Stimulated activated CD4-positive, alpha-beta T cell treated with anti-CD3 and anti-CD28 coated beads, Interleukin-15, amount 100 ng/mL, for 1 hour (primary cell): ENCODE results near the gene UAP1L1.
"Not testable (repeated sequence)": the region's sequence is repeated elsewhere in the genome, so short reads cannot be mapped to it uniquely, and the experiment has no call there.

ENCODE experiments used
- DNase-seq, 2 donors: peaks; one replicate each; pipeline ENCODE4 v3.0.0-alpha.2; 2020; ENCODE audit warnings: low read depth in 1 of 2, low spot score in 1 of 2

Gene UAP1L1, protein sequence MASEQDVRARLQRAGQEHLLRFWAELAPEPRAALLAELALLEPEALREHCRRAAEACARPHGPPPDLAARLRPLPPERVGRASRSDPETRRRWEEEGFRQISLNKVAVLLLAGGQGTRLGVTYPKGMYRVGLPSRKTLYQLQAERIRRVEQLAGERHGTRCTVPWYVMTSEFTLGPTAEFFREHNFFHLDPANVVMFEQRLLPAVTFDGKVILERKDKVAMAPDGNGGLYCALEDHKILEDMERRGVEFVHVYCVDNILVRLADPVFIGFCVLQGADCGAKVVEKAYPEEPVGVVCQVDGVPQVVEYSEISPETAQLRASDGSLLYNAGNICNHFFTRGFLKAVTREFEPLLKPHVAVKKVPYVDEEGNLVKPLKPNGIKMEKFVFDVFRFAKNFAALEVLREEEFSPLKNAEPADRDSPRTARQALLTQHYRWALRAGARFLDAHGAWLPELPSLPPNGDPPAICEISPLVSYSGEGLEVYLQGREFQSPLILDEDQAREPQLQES

DNA sequence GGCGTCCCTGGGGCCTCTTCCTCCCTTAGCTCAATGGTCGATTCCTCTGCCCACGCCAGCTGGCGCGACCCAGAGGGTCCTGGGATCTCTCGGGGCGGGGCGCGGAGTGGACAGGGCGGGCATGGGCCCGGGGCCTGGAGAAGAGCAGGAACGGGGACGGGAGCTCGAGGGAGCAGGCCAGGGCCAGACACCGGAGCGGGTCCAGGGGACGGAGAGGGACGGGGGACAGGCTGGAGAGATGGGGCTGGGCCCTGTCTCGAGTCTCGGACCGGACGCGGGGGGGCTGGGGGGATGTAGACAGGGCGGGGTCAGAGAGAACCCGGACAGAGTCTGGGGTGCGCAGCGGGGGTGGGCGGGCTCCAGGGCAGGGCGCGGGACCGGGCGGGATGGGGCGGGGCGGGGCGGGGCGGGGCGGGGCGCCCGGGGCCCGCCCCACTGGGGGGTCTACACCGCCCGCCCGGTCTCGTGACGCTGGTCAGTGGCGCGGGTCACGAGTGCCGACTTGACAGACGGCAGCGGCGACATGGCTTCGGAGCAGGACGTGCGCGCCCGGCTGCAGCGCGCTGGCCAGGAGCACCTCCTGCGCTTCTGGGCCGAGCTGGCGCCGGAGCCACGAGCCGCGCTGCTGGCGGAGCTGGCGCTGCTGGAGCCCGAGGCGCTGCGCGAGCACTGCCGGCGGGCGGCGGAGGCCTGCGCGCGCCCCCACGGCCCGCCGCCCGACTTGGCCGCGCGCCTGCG, at the start of gene UAP1L1:
TSS of gene UAP1L1 (plus strand) at position 508 of the 738 bp plus-strand sequence. CDS start at position 524, 16 bp downstream.
- DNase-seq = peak in 1 of 2 donors; percentile 15

DNA sequence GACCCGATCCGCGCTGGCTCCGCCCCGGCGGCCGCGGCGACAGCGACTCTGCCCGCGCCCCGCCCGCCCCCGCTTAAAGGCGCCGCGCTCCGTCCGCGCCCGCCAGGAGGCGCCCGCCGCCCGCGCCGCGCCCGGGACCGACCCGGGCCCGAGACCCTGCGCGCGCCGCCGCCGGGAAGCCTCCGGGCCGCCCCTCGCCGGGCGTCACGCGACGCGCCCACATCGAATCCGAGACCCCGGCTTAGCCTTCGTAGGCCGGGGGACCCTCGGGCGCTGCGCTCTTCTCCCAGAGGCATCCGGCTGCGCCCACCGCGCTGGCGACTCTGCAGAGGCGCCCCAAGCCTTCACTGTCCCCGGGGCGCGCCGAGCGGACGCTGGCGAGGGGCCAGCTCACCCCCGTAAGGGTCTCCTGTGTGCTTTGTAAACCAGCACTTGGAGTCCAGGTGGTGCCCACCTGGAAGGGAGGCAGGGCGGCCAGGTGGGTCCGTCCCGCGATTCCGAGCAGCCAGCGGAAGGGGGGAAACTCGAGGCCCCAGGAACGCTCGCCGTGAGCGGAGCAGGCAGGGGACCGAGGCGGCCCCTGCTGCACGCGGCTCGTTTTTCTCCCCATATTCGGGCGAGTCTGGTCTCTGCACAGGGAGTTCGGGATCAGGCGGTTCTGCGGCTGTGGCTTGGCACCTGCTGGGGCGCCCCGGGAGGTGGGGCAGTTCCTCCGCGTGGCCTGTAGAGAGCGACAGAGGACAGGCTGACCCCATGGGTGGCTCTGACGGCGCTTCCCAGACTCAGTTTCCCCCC, 48.9 kb upstream of the UAP1L1 start:
- DNase-seq = peak; percentile 54 to 59

DNA sequence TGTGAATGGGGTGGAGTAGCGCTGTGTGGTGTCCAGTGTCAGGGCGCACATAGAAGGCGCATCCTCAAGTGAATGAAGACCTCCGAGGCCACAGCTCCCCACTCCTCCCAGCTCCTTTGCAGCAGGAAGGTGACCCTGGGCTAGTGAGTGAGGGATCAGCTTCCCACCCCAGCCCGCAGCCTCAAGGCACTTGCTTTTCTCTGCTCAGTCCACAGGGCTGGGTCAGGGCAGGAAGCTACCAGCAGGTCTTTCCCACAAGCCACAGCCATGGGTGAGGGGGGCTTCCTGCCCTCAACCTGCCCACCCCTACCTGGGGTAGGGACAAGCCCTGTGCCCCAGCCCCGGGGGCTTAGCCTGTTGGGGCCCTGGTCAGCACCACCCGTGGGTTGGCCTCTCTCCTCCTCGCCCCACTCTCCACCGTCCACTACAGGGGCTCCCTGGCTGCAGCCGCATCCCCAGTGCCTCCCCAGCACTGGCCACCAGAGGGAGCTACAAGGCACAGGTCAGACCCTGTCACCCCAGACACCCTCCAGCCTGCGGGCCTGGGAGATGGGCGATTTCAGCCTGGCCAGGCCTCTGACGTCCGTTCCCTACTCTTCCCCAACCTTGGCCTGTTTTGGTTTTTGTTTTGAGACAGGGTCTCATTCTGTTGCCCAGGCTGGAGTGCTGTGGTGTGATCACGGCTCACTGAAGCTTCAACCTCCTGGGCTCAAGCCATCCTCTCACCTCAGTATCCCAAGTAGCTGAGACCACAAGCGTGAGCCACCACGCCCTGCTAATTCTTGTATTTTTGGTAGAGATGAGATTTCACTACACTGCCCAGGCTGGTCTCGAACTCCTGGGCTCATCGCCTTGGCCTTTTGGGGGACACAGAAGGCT, 48.0 kb upstream of the UAP1L1 start:
- DNase-seq = peak; percentile 43 to 65

DNA sequence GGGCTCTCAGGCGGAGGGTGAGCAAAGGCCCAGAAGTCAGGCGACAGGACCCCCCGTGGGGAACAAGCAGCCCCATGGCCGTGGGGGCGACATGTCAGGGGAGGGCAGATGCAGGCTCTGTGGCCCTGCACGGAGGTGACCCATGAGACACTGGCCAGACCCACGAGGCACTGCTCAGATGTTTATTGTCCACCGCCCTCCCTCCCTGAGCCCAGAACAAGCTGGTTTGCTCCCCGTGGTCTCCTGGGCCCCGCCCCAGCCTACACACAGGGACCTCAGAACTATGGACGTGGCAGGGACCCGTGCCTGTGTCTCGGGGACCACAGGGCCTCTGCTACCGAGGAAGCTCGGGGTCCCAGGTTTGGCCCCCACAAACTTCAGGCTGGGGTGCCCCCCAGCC, 47.3 kb upstream of the UAP1L1 start:
- DNase-seq = no peak

DNA sequence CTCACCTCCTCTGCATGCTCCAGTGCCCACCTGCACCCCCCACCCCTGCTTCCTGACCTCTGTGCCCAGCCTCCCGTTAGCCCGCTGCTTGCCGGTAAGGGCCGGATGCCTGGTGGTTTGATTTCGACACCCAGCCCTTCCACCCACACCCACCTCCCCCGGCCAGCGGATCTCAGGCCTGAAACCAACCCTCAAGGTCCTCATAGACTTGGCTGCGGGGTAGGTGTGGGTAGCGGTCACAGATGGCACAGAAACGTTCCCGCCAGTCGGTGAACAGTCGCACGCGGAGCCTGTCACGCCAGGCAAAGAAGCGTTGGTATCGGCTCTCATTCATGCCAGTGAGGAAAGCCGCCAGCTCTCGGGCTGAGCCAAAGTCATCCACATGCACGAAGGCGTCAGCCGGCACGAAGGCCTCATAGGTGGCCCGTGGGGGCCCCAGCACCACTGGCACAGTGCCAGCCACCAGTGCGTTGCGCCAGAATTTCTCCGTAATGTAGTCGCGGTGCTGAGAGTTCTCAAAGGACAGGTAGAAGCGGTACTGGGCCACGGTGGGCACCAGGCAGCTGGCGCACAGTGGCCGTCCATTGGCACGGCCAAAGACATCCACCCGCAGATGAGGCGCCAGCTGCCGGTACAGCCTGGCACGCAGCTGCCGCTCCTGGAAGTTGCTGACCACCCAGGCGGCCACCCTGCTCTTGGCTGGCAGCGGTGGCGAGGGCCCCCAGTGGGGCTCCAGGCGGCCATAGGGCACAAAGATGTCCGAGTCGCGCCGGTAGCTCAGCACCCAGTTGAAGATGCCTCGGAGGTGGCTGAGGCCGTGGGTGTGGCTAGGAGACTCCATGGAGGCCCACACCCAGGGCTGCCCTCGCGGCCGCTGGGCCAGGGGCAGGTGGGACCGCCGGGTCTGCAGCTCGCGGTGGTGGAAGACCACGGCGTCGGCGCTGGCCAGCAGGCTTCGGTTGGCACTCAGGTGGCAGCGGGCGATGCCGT, 46.5 kb upstream of the UAP1L1 start:
- no peak for DNase-seq

DNA sequence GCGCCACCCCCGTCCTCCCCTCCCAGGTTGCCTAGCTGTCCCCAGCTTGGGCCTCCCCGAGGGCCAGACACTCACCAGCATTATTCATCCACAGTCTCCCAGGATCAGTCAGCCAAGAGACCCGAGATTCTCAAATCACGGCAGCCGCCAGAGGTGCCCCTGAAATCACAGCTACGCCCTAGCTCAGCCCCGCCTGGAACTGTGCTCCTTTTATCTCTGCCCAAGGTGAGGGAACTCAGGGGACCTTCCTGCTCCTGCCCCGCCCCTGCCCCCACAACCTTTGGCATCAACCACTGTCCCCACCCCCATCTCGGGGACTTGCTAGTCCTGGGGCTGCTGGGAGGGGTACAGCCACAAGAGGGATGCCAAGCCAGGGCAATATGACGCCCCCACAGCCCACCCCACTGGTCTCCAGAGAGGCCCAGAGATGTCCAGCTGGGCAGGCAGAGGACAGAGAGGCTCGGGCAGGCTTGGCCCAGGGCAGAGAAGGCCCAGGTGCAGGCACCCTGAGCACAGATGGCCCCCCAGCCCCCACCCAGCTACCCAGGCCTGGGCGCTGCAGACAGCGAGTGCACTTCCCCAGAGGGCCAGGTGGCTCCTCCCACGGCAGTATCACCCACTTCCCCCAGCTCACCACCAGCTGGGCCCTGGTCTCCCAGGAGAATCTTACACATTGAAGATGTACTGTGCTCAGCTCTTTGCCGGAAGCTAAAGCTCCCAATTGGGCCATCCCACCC, 45.2 kb upstream of the UAP1L1 start, which contains the start of gene FUT7:
TSS of gene FUT7 (minus strand) at position 185 of the 737 bp plus-strand sequence. CDS start at position 88, 97 bp downstream.
- no peak for DNase-seq

DNA sequence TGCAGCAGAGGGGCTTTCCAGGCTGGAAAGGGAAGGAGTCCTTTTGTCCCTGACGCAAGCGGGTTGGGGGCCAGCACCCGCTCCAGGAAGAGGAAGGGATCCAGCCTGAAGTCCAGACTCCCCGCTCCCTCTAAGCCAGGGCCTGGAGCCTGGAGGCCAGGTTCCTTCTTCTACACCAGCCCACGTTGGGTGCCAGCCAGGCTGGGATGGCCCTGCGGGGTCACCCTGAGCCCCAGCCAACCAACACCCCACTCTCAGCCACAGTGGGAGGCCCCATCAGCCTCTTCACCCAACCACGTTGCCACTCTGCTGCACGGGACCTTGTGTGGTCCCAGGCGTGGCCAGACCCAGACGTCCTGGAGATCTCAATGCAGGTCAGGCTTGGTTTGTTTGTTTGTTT, 44.5 kb upstream of the UAP1L1 start:
- no peak for DNase-seq

DNA sequence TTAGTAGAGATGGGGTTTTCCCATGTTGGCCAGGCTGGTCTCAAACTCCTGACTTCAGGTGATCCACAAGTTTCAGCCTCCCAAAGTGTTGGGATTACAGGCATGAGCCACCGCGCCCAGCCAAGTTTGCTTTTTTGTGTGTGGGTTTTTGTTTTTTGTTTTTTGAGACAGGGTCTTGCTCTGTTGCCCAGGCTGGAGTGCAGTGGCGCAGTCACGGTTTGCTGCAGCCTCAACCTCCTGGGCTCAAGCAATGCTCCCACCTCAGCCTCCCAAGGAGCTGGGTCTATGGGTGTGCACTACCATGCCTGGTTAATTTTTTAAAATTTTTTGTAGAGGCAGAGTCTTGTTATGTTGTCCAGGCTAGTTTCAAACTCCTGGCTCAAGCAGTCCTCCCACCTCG, 43.8 kb upstream of the UAP1L1 start:
- DNase-seq = not testable (repeated sequence)

DNA sequence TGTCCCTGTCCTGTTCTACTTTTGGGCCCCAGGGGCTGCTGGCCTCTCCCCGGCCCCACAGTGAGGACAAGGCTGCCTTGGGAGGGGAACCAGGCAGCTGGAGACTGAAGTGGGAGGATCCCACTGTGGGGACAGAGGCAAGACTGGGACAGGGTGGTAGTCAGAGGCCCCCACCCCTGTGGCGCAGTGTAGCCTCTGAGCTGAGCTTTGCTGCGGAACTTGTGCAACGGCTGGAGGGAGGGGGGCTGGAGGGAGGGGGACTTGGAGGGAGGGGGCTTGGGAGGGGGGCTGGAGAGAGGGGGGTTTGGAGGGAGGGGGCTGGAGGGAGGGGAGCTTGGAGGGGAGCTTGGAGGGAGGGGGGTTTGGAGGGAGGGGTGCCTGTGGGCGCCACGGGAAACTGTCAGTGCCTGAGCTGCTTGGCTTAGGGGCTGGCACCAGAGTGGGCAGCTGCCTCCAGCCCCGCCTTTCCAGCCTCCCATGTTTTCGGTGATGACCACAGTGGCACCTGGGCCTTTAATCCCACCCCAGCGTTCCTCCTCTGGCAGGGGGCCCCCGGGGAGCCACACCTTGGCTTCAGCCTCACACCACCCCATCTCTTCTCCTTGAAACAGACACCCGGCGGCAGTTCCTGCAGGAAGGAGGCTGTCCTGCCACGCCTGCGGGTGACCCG, 43.1 kb upstream of the UAP1L1 start:
- DNase-seq = no peak

DNA sequence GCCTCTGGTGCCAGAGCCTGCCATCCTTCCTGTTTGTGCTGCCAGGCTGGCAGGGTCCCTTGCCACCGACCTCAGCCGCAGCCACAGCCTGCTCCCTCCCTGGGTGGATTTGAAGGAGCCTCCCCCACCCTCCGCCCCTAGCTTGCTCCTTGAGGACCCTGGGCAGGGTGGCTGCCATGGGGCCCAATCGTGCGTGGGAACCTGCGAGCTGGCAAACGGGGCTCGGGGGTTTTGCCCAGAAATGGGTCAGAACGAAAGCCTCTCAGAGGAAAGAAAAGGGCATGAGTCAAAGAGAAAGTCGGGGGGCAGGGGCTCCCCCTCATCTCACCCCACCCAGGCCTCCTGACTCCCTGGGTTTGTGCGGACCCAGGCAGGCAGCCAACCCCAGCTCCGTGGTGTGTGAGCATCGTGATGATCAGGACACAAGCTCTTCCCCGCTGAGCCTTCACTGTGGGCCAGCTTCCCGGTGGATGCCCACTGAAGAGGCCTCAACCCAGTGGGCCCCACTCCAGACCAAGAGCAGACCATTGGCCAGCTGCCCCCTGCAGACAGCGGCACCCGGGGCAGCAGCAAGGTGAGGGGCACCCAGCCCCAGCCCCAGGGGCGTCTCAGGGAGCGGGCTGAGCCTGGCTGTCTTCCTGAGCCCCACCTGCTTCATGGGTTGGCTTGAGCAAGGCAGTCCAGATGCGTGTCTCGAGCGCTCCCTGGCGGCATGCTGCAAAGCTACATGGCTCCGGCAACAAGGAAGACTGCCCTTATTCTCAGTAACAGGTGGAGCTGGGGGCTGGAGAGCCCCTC, 42.4 kb upstream of the UAP1L1 start:
- peak; percentile 72 to 81 for DNase-seq

DNA sequence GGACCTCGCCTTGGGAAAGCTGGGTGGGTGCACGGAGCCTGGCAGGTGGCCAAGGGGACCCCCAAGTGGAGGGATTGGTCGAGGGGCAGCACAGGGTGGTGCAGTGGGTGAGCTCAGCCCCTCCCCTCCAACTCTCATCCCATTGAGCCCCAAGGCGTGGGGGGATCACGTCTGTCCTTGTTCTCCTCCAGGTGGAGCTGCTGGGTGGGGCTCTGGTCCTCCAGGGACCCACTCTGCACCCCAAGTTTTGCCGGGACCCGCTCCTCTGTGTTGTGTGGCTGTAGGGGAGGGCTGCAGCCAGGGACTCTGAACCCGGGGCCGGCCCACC, 41.8 kb upstream of the UAP1L1 start:
- no peak for DNase-seq

DNA sequence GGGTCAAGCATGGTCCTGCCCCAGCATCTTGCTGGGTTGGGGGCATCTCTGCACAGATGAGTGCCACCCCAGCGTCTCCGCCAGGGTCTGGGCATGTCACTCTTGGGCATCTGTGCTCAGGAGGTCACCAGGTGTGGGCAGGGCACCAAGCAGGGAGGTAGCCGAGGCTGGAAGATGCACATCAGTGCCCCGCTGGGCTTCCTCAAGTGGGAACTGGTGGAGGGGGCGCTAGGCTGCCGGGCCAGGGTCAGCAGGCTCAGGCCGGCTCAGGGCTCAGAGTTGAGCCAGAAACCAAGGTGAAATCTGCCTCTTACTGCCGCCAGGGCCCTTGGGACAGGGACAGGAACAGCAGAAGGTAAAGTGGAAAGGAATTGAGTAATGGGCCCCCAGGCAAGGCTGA, 41.4 kb upstream of the UAP1L1 start:
- DNase-seq = no peak

DNA sequence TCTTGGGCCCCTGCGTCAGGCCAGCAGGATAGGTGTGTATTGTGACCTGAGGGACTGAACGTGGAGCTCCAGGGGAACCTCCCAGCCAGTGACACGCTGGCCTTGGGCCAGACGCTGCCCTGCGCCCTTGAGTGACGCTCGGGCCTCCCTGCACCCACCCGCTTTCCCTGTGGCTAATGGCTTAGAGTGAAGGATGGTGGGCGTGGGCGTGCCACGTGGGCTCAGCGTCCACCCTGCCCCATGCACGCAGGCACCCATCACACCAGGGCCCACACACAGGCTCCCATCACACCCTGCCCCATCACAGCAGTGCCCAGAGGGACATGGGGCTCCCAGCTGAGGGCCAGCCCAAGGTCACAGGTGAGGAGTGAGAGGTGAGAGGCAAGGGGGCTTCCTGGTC, 40.3 kb upstream of the UAP1L1 start:
- DNase-seq = no peak

DNA sequence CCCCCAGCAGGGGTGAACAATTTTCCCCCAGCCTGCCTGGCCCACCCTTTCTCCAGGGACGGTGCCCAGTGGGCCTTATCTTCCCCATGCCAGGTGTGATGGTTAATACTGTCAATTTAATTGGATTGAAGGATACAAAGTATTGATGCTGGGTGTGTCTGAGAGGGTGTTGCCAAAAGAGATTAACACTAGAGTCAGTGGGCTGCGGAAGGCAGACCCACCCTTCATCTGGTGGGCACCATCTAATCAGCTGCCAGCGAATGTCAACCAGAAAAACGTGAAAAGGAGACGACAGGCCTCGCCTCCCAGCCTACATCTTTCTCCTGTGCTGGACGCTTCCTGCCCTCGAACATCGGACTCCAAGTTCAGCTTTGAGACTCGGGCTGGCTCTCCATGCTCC, 39.8 kb upstream of the UAP1L1 start:
- no peak for DNase-seq

DNA sequence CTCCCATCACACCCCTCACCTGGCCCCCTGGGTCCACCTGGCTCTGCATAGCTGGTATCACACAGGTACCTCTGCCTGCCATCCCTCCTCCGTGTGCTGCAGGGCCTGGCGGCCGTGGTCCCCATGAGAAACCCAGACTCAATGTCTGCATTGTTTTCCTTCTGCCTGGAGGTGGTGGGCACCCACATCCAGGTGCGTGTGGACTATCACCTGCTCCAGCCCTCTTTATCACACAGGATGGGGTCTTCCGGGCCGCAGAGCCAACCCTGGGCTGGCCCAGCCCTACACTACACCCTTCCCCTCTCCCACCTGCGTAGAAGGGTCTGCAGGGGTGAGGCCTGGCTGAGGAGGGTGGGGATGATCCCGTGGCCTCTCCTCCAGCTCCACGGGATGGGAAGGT, 38.4 kb upstream of the UAP1L1 start:
- no peak for DNase-seq

DNA sequence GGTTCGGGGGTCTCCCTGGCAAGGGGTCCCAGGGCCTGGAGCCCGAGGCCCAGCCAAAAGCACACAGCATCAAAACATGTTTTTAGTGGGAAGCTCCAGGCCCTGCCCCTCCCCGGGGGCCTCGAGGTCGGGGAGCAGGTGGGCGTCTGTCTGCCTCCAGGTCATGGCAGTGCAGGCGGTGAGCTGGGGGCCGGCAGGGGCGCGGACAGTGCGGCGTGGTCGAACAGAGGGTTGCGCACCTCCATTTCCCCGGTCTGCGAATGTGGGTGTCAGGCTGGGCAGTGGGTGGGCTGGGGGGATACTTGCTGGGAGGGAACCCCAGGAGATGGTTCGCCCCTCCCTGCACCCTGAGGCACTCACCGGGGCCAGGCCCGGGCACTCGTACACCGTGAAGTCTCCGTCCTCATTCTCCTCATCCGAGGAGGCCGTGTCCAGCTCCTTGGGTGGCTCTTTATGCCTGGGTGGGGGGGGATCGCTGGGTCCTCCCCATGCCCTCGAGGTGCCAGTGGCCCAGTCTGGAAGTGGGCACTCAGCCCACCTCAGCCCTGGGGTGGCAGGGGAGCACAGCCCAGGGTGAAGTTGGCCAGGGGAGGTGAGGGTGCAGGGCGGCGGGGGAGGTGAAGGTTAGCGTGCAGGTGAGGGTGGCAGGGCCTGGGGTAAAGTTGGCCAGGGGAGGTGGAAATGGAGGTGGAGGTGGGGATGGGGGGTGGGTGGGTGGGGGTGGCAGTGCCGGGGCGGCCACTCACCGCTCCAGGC, 37.5 kb upstream of the UAP1L1 start:
- DNase-seq = no peak

DNA sequence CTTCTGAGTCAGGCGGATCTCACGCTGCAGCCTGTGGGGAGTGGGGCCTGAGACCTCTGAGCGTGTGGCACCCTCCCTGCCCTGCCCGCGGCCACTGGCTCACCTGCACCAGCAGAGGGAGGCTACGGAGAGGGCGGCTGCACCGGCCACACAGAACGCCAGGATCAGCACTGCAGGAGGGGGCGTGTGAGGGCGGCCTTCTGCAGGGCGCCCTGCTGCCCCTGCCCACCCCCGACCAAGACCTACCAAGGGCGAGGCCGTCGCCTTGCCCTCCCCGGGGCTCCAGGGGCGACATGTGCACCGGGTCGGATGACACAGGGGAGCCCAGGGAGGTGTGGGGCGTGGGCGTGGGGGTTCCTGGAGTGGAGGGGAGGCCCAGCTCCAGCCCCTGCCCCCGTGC, 36.7 kb upstream of the UAP1L1 start:
- no peak for DNase-seq
